ENCODE measurements around the gene RANGRF. TPM values are rescaled to one million over a fixed set of nuclear protein-coding genes. Genes with fewer than 3 reads are reported as not detected.
"Not testable (repeated sequence)": the region's sequence is repeated elsewhere in the genome, so short reads cannot be mapped to it uniquely, and the experiment has no call there.

Gene RANGRF
- total RNA-seq, 3 donors from 2014 or later = 22.1 to 25.2 (median 23.1) TPM

DNA sequence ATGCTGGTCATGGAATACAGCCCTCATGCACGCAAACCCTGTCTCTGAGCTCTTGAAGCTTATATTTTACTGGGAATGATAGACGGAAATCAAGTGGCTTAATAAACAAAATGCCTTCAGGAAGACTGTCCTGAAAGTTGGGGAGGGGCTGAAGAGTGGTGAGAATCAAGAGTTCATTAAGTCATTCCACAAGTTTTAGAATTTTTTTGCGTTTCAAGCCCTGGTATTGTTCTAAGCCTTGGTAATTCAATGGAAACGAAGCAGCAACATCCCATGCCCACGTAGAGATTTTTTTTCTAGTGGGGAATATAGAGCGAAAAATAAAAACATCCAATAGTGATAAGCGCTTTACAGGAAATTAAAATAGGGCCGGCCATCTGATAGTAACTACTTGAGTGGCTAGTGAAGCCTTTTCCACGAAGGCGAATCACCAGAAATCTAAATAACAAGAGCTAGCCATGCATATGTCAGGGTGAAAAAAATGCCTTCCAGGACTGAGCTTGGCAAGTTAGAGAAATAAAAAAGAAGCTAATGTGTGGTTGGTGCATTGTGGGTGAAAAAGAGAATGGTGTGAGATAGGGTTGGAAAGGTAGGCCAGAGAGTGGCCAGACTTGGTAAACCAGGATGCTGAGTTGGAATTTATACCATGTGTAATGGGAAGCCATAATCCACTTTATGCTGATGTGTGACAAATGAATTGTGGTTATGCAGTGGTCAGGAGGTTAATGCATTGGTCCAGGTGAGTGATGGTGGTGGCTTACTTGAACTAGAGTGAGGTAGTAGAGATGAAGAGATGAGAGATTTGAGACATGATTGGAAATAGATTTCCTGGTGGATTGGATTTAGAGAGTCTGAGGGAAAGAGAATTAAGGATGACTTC, 38.6 kb upstream of the RANGRF start:
- intact Hi-C loops (cut with DNase I; ENCODE audit: low total_unique reads) = no loop called here
- TF ChIP-seq POLR2AphosphoS5 (IDR thresholded peaks at IDR 0.05) (no peak), POLR2A (IDR thresholded peaks at IDR 0.05) (no peak), CTCF (IDR thresholded peaks at IDR 0.05) (no peak)

DNA sequence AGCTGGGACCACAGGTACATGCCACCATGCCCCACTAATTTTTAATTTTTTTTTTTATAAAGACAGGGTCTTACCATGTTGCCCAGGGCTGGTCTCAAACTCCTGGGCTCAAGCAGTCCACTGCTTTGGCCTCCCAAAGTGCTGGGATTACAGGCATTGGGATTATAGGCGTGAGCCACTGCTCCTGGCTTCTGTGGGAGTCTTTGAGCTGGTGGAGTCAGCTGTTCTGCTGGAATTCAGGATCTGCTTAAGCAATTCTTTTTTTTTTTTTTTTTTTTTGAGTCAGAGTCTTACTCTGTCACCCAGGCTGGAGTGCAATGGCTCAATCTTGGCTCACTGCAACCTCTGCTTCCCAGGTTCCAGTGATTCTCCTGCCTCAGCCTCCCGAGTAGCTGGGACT, 37.1 kb upstream of the RANGRF start:
- H3K27me3 ChIP-seq; H3K4me3 ChIP-seq; H3K27ac ChIP-seq; H3K4me1 ChIP-seq; H3K9me3 ChIP-seq; intact Hi-C loops (cut with DNase I; ENCODE audit: low total_unique reads); DNase-seq (ENCODE audit: low spot score in 2 of 2); H3K36me3 ChIP-seq: not testable (repeated sequence)

More for the DNA sequence above, 38.6 kb upstream of the RANGRF start:
- H3K9me3 ChIP-seq = no peaks in the 10 kb centered on the region
- DNase-seq (ENCODE audit: low spot score in 2 of 2) = no peak
- H3K4me1 ChIP-seq = no peaks in the 10 kb centered on the region
- no peaks in the 10 kb centered on the region for H3K36me3 ChIP-seq
- peak overlapping the region; percentile 66 to 86 (median 76) for H3K4me3 ChIP-seq
- H3K27me3 ChIP-seq = no peaks in the 10 kb centered on the region
- H3K27ac ChIP-seq = peak overlapping the region; percentile 96 to 99

- H3K27me3 ChIP-seq = no peaks in the 10 kb centered on the region
- H3K27ac ChIP-seq = no peak overlapping the region
- TF ChIP-seq POLR2AphosphoS5 (IDR thresholded peaks at IDR 0.05) (no peak), POLR2A (IDR thresholded peaks at IDR 0.05) (no peak), CTCF (IDR thresholded peaks at IDR 0.05) (no peak)
- no peak overlapping the region for H3K4me3 ChIP-seq
- H3K4me1 ChIP-seq = no peaks in the 10 kb centered on the region
- peaks cover 6% of the 10 kb centered on the region for H3K36me3 ChIP-seq
- no peak for DNase-seq (ENCODE audit: low spot score in 2 of 2)
- intact Hi-C loops (cut with DNase I; ENCODE audit: low total_unique reads) = no loop called here
- H3K9me3 ChIP-seq = no peaks in the 10 kb centered on the region
Measured at GRCh38 chr17:8253801-8254200, 34.7 kb upstream of the RANGRF start.

DNA sequence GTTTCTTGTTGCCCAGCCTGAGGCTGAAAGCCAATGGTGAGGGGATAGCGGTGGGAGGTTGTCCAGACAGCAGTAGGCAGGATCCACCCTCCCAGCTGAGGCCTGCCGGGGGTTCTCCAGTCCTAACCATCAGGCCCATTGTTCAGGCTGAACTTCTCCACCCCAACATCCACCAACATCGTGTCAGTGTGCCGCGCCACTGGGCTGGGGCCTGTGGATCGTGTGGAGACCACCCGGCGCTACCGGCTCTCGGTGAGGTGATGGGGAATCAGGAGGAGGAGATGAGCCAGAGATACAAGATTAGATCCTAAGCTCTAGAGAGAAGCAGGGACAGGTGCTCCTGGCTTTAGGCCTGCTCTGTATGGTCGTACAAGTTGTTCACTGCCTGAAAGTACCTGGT, 33.6 kb upstream of the RANGRF start:
- H3K9me3 ChIP-seq = no peaks in the 10 kb centered on the region
- H3K36me3 ChIP-seq = peaks cover 6% of the 10 kb centered on the region
- TF ChIP-seq POLR2AphosphoS5 (IDR thresholded peaks at IDR 0.05) = no peak
- no peak for TF ChIP-seq POLR2A (IDR thresholded peaks at IDR 0.05)
- TF ChIP-seq CTCF (IDR thresholded peaks at IDR 0.05) = no peak
- no peak overlapping the region for H3K27ac ChIP-seq
- no peaks in the 10 kb centered on the region for H3K4me1 ChIP-seq
- no peak overlapping the region for H3K4me3 ChIP-seq
- no peaks in the 10 kb centered on the region for H3K27me3 ChIP-seq
- no peak for DNase-seq (ENCODE audit: low spot score in 2 of 2)
- intact Hi-C loops (cut with DNase I; ENCODE audit: low total_unique reads) = no loop called here

GRCh38 chr17:8255499-8255898, 33.0 kb upstream of the RANGRF start:
- TF ChIP-seq POLR2A (IDR thresholded peaks at IDR 0.05) = no peak
- no peak for TF ChIP-seq POLR2AphosphoS5 (IDR thresholded peaks at IDR 0.05)
- TF ChIP-seq CTCF (IDR thresholded peaks at IDR 0.05) = no peak
- DNase-seq (ENCODE audit: low spot score in 2 of 2) = no peak
- Histone ChIP-seq H3K9me3 (no peaks in the 10 kb centered on the region), H3K4me3 (no peak overlapping the region), H3K4me1 (no peaks in the 10 kb centered on the region), H3K27ac (no peak overlapping the region), H3K27me3 (no peaks in the 10 kb centered on the region), H3K36me3 (peaks cover 6% of the 10 kb centered on the region)
- intact Hi-C loops (cut with DNase I; ENCODE audit: low total_unique reads) = no loop called here

Data from breast epithelium (tissue), 4 donors.